ENCODE results near the gene LCN12.

DNA sequence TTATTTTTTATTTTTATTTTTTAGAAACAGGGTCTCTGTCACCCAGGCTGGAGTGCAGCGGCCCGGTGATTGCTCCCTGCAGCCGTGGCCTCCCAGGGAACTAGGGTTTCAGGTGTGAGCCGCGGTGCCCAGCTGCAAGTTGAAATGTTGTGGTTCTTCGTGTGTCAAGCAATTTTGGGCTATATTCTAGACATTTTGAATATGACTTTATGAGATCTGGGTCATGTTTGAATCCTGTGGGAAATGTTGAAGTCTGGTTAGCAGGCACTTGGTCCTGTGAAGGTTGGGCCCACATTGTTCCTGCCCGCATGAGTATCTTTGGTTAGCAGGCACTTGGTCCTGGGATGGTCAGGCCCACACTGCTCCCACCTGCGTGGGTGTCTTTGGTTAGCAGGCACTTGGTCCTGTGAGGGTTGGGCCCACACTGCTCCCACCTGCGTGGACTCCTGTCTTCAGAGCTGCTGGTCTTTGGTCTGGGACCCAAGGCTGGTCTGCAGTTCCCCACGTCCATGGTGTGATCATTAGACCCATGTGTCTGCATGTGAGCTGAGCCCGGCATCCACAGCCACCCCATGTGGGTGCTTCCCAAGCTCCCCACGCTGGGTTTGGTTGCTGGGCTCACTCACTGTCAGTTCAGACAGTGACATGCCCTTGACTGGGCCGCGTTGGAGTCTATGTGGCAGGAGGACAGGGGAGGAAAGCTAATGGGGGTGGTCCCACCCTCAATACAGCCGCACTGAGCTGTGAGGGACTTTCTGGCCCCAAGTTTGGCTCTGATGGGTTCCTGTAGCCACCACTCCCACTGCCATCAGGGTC lies 14.7 kb upstream of the LCN12 start:
- TF ChIP-seq, protein P1, sequence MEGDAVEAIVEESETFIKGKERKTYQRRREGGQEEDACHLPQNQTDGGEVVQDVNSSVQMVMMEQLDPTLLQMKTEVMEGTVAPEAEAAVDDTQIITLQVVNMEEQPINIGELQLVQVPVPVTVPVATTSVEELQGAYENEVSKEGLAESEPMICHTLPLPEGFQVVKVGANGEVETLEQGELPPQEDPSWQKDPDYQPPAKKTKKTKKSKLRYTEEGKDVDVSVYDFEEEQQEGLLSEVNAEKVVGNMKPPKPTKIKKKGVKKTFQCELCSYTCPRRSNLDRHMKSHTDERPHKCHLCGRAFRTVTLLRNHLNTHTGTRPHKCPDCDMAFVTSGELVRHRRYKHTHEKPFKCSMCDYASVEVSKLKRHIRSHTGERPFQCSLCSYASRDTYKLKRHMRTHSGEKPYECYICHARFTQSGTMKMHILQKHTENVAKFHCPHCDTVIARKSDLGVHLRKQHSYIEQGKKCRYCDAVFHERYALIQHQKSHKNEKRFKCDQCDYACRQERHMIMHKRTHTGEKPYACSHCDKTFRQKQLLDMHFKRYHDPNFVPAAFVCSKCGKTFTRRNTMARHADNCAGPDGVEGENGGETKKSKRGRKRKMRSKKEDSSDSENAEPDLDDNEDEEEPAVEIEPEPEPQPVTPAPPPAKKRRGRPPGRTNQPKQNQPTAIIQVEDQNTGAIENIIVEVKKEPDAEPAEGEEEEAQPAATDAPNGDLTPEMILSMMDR (IDR thresholded peaks at IDR 0.05; ENCODE audit: low read depth, low read length) = no peak
- TF ChIP-seq EZH2phosphoT487 (IDR thresholded peaks at IDR 0.05; ENCODE audit: low read depth) = no peak
